ENCODE data around the gene SMIM24.
A peak's percentile ranks its signal among the peaks of the same experiment; 100 is the strongest.
"Not testable (repeated sequence)": the region's sequence is repeated elsewhere in the genome, so short reads cannot be mapped to it uniquely, and the experiment has no call there.

SMIM24 gene

DNA sequence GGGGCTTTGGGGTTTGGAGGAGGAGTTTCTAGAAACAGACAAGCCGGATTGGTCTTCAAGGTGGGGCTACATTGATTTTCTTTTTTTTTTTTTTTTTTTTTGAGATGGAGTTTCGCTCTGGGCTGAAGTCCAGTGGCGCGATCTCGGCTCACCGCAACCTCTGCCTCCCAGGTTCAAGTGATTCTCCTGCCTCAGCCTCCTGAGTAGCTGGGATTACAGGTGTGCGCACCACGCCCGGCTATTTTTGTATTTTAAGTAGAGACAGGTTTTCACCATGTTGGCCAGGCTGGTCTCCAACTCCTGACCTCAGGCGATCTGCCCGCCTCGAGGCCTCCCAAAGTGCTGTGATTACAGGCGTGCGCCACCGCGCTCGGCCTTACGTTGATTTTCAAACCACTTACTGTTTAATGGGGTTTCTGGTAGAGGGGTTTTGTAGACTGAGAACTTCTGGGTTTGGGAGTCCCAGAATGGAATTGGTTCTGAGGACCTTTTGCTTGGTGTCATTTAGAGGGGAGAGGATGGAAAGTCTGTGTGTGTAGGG, 27.9 kb upstream of the SMIM24 start:
- DNase-seq; H3K27ac ChIP-seq (ENCODE audit: insufficient read depth in 1 of 2, low read depth in 1 of 2, low read length in 2 of 2, poor library complexity in 1 of 2, severe bottlenecking in 2 of 2); H3K27me3 ChIP-seq (replicated peaks in 2 of 5; ENCODE audit: control insufficient read depth in 4 of 5, insufficient read depth in 5 of 5, low read length in 4 of 5); H3K9me3 ChIP-seq (ENCODE audit: control extremely low read depth in 1 of 5, control insufficient read depth in 4 of 5, insufficient read depth in 2 of 5, low read depth in 1 of 5, low read length in 4 of 5); H3K4me3 ChIP-seq (ENCODE audit: control insufficient read depth in 1 of 7, extremely low read depth in 1 of 7, insufficient read depth in 4 of 7, low read depth in 2 of 7, low read length in 6 of 7); POLR2A ChIA-PET; CTCF ChIA-PET: not testable (repeated sequence)
- 100% methylated on average over 8 of the region's 18 CpGs for WGBS (ENCODE audit: insufficient coverage)
- peaks cover 0 to 37% (median 22%) of the 10 kb centered on the region in 4 experiments for H3K36me3 ChIP-seq (ENCODE audit: control insufficient read depth in 4 of 4, insufficient read depth in 4 of 4, low read length in 3 of 4)
- peaks cover 0 to 37% (median 27%) of the 10 kb centered on the region in 4 experiments for H3K4me1 ChIP-seq (ENCODE audit: control extremely low read depth in 1 of 4, control insufficient read depth in 4 of 4, insufficient read depth in 4 of 4, low read length in 3 of 4)

DNA sequence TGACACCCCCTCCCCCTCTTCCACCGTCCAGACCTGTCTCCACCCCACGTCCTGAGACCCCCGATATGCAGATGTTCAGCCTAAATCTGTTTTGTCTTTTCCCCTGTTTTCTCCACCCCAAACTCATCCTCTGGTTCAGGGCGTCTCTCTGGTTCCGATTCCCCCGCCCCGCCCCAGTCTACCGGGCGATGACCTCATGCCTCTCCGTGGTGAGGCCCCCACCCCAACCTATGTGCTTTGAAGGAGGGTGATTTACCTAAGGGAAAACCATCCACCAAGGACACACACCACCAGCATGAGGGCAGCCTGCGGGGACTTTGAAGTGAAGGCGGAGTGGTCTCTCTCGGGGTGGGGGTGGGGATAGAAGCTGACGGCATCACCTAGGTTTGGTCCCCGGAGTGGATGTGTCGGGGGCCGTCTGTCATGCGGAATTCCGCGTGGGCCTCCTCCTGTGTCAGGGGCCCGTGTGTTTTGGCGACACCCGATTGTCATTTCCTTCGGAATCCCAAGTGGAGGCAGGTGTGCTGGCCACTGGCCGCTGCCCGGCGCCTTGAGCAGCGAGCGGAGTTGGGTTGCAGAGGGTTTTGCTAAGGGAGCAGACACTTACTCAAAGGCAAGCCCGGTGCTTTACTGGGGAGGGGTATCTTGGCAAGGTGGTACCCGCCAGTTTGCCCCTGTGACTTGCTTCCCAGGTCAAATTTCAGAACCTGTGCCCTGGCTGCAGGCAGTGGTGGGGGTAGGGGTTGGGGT, 27.2 kb upstream of the SMIM24 start:
- Histone ChIP-seq H3K9me3 (ENCODE audit: control extremely low read depth in 1 of 5, control insufficient read depth in 4 of 5, insufficient read depth in 2 of 5, low read depth in 1 of 5, low read length in 4 of 5) (no peaks in the 10 kb centered on the region), H3K4me1 (ENCODE audit: control extremely low read depth in 1 of 4, control insufficient read depth in 4 of 4, insufficient read depth in 4 of 4, low read length in 3 of 4) (peaks cover 0 to 37% (median 27%) of the 10 kb centered on the region in 4 experiments), H3K27ac (ENCODE audit: insufficient read depth in 1 of 2, low read depth in 1 of 2, low read length in 2 of 2, poor library complexity in 1 of 2, severe bottlenecking in 2 of 2) (peak overlapping the region in 1 of 2 experiments; percentile 89), H3K36me3 (ENCODE audit: control insufficient read depth in 4 of 4, insufficient read depth in 4 of 4, low read length in 3 of 4) (peaks cover 0 to 36% (median 22%) of the 10 kb centered on the region in 4 experiments), H3K27me3 (replicated peaks in 2 of 5; ENCODE audit: control insufficient read depth in 4 of 5, insufficient read depth in 5 of 5, low read length in 4 of 5) (no peaks in the 10 kb centered on the region), H3K4me3 (ENCODE audit: control insufficient read depth in 1 of 7, extremely low read depth in 1 of 7, insufficient read depth in 4 of 7, low read depth in 2 of 7, low read length in 6 of 7) (peak overlapping the region in 6 of 7 experiments; percentile 52 to 96 (median 86))
- 84% methylated on average over 19 of the region's 31 CpGs for WGBS (ENCODE audit: insufficient coverage)
- DNase-seq, result peak in 2 of 3 donors; percentile 11 to 15
- ChIA-PET CTCF (interaction anchor here (0.5 to 1.3 kb wide), 3 partner anchors 11 to 891 kb away, joined by 3 to 4 read pairs (median 3); no protein-coding TSS in a partner anchor), POLR2A (interaction anchor here (0.9 kb wide), 1 partner anchor 26 kb away, joined by 3 read pairs; no protein-coding TSS in a partner anchor)

DNA sequence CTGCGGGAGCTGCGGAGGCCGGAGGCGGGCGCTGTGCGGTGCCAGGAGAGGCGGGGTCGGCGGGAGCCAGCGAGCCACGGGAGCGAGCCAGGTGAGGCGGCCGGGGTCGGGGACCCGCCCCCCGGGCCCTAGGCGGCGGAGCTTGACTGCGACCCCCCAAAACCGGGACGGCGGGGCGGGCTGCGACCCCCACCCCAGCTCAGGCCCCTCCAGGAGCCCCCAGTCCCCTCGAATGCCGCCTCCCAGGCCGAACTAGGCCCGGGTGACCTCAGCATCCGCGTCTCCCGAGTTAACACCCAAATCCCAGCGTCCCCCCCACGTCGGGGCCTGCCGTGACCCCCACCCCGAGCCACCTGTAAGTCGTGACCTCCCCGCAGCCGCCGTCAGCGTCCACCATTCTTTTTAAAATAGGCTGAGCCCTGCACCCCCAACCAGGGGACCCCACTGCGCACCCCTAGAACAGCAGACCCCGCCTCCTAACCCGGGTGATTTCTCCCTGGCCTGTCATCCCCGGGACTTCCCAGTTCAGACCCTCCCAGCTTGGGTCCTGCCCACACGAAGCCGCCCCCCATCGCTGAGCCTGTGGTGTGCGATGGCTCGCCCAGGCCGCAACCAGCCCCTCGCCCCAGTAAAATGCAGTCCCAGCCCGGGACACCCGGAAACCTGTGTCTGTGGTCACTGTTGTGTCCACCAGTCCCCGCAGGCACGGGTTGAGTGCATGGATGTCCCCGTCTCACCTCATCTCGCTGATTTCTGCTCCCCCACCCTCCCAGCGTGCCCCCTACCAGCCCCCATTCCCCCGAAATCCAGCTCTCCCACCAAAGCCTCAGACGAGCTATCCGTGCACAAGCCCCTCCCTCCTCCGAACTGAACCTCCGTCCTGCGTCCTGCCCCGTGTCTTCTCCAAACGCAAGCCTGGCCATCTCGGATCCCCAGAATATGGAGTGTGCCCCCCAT, 26.3 kb upstream of the SMIM24 start:
- H3K27ac ChIP-seq (ENCODE audit: insufficient read depth in 1 of 2, low read depth in 1 of 2, low read length in 2 of 2, poor library complexity in 1 of 2, severe bottlenecking in 2 of 2), result peak overlapping the region; percentile 72 to 89
- no peaks in the 10 kb centered on the region for H3K9me3 ChIP-seq (ENCODE audit: control extremely low read depth in 1 of 5, control insufficient read depth in 4 of 5, insufficient read depth in 2 of 5, low read depth in 1 of 5, low read length in 4 of 5)
- peaks cover 0 to 37% (median 27%) of the 10 kb centered on the region in 4 experiments for H3K4me1 ChIP-seq (ENCODE audit: control extremely low read depth in 1 of 4, control insufficient read depth in 4 of 4, insufficient read depth in 4 of 4, low read length in 3 of 4)
- ChIA-PET CTCF (interaction anchor here (0.5 to 1.3 kb wide), 4 partner anchors 8 to 892 kb away, joined by 3 to 4 read pairs (median 4); no protein-coding TSS in a partner anchor), POLR2A (interaction anchor here (0.9 kb wide), 1 partner anchor 25 kb away, joined by 3 read pairs; no protein-coding TSS in a partner anchor)
- peak in 2 of 3 donors; percentile 69 to 74 for DNase-seq
- H3K27me3 ChIP-seq (replicated peaks in 2 of 5; ENCODE audit: control insufficient read depth in 4 of 5, insufficient read depth in 5 of 5, low read length in 4 of 5), result no peaks in the 10 kb centered on the region
- peaks cover 0 to 30% (median 16%) of the 10 kb centered on the region in 4 experiments for H3K36me3 ChIP-seq (ENCODE audit: control insufficient read depth in 4 of 4, insufficient read depth in 4 of 4, low read length in 3 of 4)
- under 1% methylated on average over 44 of the region's 69 CpGs for WGBS (ENCODE audit: insufficient coverage)
- peak overlapping the region; percentile 52 to 96 (median 82) for H3K4me3 ChIP-seq (ENCODE audit: control insufficient read depth in 1 of 7, extremely low read depth in 1 of 7, insufficient read depth in 4 of 7, low read depth in 2 of 7, low read length in 6 of 7)

DNA sequence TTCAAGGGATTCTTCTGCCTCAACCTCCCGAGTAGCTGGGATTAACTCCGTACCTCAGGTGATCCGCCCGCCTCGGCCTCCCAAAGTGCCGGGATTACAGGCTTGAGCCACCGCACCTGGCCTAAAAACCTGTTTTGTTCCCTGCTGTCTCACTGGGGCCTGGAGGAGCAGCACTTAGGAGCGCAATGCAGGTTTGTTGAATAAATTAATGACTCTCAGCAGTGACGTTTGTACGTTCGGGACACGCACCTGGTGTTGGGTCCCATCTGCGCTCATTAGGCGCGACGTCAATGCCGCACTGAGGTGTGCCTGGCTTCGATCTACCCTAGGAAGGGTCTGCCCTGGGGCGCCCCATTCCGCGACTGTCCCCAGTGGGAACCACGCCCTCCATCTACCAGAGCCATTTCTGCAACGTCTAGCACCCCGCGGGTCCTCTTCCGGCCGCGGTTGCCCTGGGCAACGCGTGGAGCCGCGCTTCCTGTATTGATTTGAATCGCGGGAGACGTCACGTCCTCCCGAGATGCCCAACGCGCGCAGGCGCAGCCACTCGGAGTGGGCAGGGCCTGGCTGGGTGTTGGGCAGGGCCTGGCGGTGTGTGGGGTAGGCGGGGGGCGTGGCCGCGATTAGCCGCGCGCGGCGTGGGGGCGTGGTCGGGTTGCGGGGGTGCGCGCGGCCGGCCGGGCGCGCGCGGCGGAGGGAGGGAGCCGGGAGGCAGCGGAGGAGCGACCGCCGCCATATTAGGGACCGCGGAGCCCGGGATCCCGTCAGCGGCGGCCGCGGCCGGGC, 25.5 kb upstream of the SMIM24 start, which contains the start of gene FZR1:
FZR1 (plus strand) TSS at position 714 of the 786 bp plus-strand sequence. CDS start 16,679 bp downstream, outside the sequence.
- Histone ChIP-seq H3K4me3 (ENCODE audit: control insufficient read depth in 1 of 7, extremely low read depth in 1 of 7, insufficient read depth in 4 of 7, low read depth in 2 of 7, low read length in 6 of 7) (peak within 1 kb of the TSS; percentile 52 to 96 (median 82)), H3K36me3 (ENCODE audit: control insufficient read depth in 4 of 4, insufficient read depth in 4 of 4, low read length in 3 of 4) (peaks cover 0 to 22% (median 11%) of the 10 kb centered on the region in 4 experiments), H3K27ac (ENCODE audit: insufficient read depth in 1 of 2, low read depth in 1 of 2, low read length in 2 of 2, poor library complexity in 1 of 2, severe bottlenecking in 2 of 2) (peak within 1 kb of the TSS; percentile 88 to 95), H3K27me3 (replicated peaks in 2 of 5; ENCODE audit: control insufficient read depth in 4 of 5, insufficient read depth in 5 of 5, low read length in 4 of 5) (no peaks in the 10 kb centered on the region), H3K9me3 (ENCODE audit: control extremely low read depth in 1 of 5, control insufficient read depth in 4 of 5, insufficient read depth in 2 of 5, low read depth in 1 of 5, low read length in 4 of 5) (no peaks in the 10 kb centered on the region), H3K4me1 (ENCODE audit: control extremely low read depth in 1 of 4, control insufficient read depth in 4 of 4, insufficient read depth in 4 of 4, low read length in 3 of 4) (peaks cover 0 to 37% (median 29%) of the 10 kb centered on the region in 4 experiments)
- ChIA-PET CTCF (interaction anchor here (1.3 kb wide), 1 partner anchor 13 kb away, joined by 4 read pairs; no protein-coding TSS in a partner anchor), POLR2A (no interaction called here)
- DNase-seq, result peak; percentile 98 to 99 (median 99)
- under 1% methylated on average over 76 of the region's 79 CpGs for WGBS (ENCODE audit: insufficient coverage)

DNA sequence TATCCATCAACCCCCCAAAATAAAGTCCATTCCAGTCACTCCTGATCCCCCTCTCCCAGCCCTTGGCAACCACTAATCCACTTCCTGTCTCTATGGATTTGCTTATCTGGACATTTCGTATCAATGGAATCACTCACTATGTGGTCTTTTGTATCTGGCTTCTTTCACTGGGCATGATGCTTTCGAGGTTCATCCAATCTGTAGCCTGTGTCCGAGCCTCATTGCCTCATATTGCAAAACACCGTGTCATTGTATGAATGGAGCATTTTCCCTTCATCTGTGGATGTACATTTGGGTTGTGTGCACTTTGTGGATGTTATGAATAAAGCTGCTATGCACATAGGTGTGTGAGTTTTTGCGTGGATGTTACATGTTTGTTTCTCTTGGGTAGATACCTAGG, 24.4 kb upstream of the SMIM24 start:
- peak in 2 of 3 donors; percentile 26 to 30 for DNase-seq
- ChIA-PET POLR2A (interaction anchor here (0.6 kb wide), 1 partner anchor 1362 kb away, joined by 4 read pairs; no protein-coding TSS in a partner anchor), CTCF (interaction anchor here (0.7 kb wide), 1 partner anchor 20 kb away, joined by 3 read pairs; no protein-coding TSS in a partner anchor)
- Histone ChIP-seq H3K27ac (ENCODE audit: insufficient read depth in 1 of 2, low read depth in 1 of 2, low read length in 2 of 2, poor library complexity in 1 of 2, severe bottlenecking in 2 of 2) (no peak overlapping the region), H3K36me3 (ENCODE audit: control insufficient read depth in 4 of 4, insufficient read depth in 4 of 4, low read length in 3 of 4) (peaks cover 0 to 13% (median 6%) of the 10 kb centered on the region in 4 experiments), H3K4me3 (ENCODE audit: control insufficient read depth in 1 of 7, extremely low read depth in 1 of 7, insufficient read depth in 4 of 7, low read depth in 2 of 7, low read length in 6 of 7) (no peak overlapping the region), H3K27me3 (replicated peaks in 2 of 5; ENCODE audit: control insufficient read depth in 4 of 5, insufficient read depth in 5 of 5, low read length in 4 of 5) (no peaks in the 10 kb centered on the region), H3K9me3 (ENCODE audit: control extremely low read depth in 1 of 5, control insufficient read depth in 4 of 5, insufficient read depth in 2 of 5, low read depth in 1 of 5, low read length in 4 of 5) (no peaks in the 10 kb centered on the region), H3K4me1 (ENCODE audit: control extremely low read depth in 1 of 4, control insufficient read depth in 4 of 4, insufficient read depth in 4 of 4, low read length in 3 of 4) (peaks cover 0 to 42% (median 34%) of the 10 kb centered on the region in 4 experiments)
- 96% methylated on average over 5 of the region's 5 CpGs for WGBS (ENCODE audit: insufficient coverage)

DNA sequence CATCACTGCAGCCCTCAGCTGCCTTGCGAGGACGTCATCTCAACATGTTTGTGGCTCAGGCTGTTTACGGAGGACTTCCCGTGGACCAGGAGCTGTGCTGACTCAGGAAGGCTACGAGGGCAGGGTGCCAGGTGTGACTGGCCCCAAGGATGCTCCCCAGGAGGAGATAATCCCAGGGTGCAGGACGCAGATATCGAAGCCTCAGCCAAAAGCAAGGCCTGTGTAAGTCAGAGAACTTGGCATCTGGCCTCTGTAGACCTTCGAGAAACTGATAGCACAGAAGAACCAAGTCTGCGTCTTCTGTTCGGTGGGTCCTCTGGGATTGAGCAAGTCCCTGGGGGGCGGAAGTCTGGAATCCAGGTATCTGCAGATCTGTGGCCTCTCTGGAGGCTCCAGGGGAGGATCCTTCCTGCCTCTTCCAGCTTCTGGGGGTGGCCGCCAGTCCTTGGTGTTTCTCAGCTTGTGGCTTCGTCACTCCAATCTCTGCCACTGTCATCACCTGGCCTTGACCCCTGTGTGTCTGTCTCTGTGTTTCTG, 22.8 kb upstream of the SMIM24 start:
- Histone ChIP-seq H3K27me3 (replicated peaks in 2 of 5; ENCODE audit: control insufficient read depth in 4 of 5, insufficient read depth in 5 of 5, low read length in 4 of 5) (no peaks in the 10 kb centered on the region), H3K36me3 (ENCODE audit: control insufficient read depth in 4 of 4, insufficient read depth in 4 of 4, low read length in 3 of 4) (no peaks in the 10 kb centered on the region), H3K27ac (ENCODE audit: insufficient read depth in 1 of 2, low read depth in 1 of 2, low read length in 2 of 2, poor library complexity in 1 of 2, severe bottlenecking in 2 of 2) (no peak overlapping the region), H3K4me1 (ENCODE audit: control extremely low read depth in 1 of 4, control insufficient read depth in 4 of 4, insufficient read depth in 4 of 4, low read length in 3 of 4) (peaks cover 0 to 38% (median 31%) of the 10 kb centered on the region in 4 experiments), H3K4me3 (ENCODE audit: control insufficient read depth in 1 of 7, extremely low read depth in 1 of 7, insufficient read depth in 4 of 7, low read depth in 2 of 7, low read length in 6 of 7) (no peak overlapping the region), H3K9me3 (ENCODE audit: control extremely low read depth in 1 of 5, control insufficient read depth in 4 of 5, insufficient read depth in 2 of 5, low read depth in 1 of 5, low read length in 4 of 5) (no peaks in the 10 kb centered on the region)
- CTCF ChIA-PET, result interaction anchor here (7.1 kb wide), 1 partner anchor 18 kb away, joined by 38 read pairs; the partner anchor contains the start of gene SMIM44
- no peak for DNase-seq
- 89% methylated on average over 13 of the region's 13 CpGs for WGBS (ENCODE audit: insufficient coverage)
- POLR2A ChIA-PET, result no interaction called here

All from common myeloid progenitor, CD34-positive (primary cell).